ELR (cell line): Measurements from ENCODE around the gene UBALD1.
"Not testable (repeated sequence)": the region's sequence is repeated elsewhere in the genome, so short reads cannot be mapped to it uniquely, and the experiment has no call there.

Source experiments
- DNase-seq: peaks from one replicate; pipeline ENCODE4 v3.0.0-alpha.2; 2015; ENCODE audit warnings: low read depth

Gene UBALD1

DNA sequence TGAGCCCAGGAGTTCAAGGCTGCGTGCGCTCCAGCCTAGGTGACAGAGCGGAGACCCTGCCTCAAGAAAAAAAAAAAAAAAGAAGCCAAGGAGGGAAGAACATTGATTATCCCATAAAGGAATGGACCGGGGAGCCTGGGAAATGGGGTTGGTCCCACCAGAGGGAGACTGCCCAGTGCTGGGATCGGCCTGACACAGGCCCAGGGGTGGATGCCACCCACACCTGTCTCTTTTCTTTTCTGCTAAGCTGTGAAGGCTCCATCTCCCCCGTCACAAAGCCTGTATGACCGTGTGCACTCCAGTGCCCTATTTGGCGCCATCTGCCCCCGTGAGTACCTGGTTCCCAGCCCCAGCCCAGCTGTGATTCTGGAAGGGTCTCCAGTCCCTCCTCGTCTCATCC lies 15.7 kb downstream of the UBALD1 start:
- no peak for DNase-seq

DNA sequence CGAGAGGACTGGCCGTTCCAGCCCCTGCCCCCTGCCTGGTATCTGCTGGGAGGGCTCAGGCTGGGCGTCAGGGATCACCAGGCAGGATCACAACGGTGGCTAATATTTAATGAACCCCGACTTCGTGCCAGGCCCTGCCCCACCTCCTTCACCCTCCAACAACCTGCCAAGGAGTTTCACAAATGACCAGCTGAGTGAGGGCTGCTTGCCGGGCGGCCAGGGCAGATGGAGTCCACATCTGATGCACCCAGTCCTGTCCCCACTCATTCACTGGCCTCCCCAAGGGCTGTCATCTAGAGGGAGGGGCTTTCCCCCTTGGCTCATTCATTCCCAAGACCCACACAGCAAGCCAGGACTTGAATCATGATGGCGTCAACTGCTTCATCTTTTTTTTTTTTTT lies 17.5 kb downstream of the UBALD1 start:
- DNase-seq, result no peak

DNA sequence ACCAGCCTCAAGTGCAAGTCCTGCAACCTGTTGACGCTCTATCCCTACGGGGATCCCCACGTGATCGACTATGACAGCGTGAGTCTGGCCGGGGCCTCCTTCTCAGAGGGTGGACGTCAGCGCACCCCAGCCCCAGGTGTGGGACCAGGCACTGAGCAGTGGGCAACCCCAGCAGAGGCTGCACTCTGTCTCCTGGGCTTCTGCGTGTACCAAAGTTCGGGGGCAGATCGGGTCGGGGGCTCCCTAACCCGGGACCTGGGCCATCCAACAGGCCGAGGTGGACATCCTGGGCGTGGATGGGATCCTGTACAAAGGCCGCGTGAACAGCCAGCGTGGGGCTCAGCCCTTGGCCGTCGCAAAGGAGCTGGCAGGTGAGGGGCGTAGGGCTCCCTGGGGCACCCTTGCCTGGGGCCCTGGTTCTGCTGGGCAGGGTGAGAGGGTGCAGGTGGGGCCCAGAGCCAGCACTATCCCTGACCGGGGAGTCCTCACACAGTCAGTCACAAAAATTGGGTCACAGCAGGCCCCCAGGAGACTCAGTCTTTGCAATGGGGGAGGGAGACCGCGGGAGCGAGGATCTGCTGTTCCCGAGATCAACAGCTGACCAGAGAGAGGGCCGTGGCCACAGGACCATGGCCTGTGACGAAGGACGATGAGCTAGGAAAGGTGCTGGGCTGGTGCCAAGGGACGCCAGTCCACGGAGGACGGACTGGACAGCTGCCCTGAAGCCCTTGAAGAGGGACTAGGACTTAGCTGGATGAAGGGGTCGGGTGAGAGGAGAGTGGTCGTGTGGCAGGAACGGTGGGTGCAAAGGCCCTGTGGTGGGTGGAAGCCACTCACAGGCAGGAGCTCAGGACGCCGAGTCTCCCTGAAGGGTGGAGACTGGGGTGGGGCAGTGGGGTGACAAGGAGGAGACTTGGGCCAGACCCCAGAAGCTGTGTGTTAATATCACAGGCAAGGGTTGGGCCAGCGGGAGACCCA lies 20.0 kb downstream of the UBALD1 start:
- DNase-seq, result no peak

DNA sequence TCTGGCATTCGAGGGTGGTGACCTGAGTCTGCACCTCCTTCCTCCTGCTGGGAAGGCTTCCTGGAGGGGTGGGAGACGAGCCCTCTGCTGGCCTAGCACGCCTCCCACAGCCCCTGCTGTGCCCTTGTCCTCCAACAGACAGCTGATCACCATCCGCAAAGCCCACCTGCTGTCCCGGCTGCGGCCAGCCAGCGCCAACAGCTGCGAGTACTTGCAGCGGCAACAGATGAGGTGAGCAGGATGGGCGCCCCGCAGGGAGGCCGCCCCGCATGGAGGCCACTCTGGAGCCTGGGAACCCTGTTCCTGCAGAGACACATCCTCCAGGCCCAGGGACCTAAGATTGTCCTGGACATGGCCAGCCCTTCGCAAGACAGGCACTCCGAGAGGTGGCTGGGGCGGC lies 21.6 kb downstream of the UBALD1 start:
- no peak for DNase-seq

DNA sequence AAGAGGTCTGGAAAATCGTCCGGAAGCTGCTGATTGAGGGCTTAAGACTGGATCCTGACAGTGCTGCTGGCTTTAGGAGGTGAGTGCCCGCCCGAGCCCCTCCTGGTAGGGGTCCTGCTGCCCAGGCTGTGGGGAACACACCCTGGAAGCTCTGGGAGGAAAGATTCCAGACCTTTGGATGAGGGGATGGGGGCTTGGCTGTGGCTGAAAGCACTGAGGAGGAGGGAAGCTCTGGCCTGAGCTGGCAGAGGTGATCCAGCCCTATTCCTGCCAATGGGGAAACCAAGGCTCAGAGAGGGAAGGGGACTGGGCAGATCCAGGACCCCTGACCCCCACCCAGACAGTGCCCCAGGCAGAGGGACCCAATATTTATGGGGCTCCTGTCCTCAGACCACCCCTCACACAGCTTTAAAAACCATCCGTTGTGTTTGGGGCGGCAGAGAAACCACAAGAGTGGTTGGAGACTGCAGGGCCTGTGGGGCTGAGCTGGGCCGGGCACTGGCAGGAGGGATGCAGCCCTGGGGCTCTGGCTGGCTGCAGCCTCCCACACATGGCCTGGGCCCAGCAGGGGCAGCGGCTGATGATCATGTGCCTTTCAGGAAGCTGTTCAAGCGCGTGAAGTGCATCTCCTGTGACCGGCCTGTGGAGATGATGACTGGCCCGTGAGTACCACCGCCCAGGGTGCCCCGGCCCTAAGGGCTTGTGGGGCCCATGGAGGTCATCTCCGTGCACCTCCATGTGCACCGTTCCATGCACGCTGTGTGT lies 22.8 kb downstream of the UBALD1 start:
- DNase-seq, result no peak

DNA sequence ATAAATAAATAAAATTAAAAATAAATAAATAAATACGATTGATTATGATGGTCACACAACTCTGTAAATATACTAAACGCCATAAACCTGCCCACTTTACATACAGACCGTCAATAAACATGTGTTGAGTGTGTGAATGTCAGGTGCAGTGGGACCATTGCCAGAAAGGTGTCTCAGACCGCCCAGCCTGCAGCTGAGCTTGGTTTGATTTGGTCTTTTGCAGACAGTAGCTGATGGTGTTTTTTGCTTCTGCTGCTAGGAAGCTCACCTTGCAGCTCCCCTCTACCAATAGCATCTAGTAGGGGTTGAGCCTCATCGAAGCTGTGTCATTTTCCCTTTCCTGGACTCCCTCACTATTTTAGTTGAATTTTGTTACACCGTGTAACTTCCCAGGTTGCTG lies 23.5 kb downstream of the UBALD1 start:
- no peak for DNase-seq

DNA sequence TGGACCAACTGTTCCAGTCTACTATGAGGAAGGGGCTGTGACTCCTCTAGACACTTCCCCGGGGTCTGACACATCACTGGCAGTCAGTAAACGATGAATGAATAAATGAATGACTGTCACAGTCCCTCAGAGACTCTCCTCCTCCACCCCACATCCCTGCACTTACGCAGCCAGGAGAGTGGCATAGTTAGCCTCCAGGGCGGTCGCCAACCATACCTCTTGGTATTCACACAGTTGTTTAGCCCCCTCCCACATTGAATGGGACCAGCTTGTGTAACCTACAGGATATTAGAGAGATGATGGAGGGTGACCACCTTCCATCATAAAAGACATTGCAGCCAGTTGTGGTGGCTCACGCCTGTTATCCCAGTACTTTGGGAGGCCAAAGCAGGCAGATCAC lies 25.7 kb downstream of the UBALD1 start:
- no peak for DNase-seq

DNA sequence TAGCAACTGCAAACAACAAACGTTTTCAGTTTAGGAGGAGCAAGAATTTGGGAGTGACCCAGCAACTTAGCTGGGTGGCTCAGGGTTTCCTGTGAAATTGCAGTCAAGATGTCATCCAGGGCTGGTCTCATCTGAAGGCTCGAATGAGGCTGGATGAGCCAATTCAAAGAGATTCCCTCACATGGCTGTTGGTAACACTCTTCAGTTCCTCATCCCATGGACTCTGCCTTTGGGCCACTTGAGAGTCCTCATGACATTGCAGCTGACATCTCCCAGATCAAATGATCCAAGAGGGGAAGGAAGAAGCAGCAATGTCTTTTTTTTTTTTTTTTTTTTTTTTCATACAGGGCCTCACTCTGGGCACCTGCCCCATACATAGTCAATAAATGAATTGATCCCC lies 26.3 kb downstream of the UBALD1 start:
- no peak for DNase-seq

DNA sequence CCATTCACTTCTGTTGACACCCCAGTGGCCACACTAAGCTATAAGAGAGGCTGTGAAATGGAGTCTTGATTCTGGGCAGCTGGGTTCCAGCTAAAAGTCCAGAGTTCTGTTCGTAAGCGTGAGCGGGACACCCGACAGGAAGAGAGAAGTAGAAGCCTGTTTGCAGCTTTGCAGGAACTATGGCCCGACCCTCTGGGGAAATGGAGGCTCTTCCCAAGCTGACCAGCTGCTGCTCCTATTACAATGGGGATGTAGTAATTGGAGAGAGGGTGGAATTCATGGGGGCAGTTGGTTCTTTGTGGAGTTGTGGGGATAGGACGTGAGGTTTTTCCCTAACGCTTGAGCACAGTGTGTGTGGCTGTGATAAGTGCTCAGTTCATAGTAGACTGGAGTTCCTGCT lies 28.4 kb downstream of the UBALD1 start:
- no peak for DNase-seq

DNA sequence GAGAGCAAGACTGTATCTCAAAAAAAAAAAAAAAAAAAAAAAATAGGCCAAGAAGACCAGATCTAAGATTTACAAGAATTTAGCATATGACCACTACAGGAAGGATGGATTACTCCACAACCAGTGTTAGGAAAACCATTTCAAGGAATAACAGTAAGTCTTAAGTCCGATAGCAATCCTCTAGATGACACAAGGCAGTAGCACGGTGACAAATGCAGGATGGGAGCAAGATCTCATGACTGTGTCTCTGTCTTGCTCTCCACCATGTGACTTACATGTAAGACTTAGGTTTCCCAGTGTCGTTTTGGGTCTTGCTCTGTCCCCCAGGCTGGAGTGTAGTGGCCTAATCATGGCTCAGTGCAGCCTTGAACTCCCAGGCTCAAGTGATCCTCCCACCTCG lies 30.8 kb downstream of the UBALD1 start:
- no peak for DNase-seq

DNA sequence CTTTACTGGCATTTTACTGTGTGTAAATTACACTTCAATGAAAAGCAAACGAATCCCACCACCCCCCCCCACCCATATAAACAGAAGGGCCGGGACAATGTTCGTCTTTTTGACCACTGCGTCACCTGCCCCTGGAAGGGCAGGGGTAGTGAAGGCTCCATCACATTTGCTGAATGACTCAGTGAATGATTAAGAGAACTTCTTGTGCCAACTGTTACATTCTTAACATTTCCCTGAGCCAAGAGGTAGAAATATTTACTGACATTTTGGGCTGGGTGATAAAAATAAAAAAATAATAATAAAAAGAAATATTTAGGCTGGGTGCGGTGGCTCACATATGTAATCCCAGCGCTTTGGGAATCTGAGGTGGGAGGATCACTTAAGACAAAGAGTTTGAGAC lies 34.4 kb downstream of the UBALD1 start:
- no peak for DNase-seq

DNA sequence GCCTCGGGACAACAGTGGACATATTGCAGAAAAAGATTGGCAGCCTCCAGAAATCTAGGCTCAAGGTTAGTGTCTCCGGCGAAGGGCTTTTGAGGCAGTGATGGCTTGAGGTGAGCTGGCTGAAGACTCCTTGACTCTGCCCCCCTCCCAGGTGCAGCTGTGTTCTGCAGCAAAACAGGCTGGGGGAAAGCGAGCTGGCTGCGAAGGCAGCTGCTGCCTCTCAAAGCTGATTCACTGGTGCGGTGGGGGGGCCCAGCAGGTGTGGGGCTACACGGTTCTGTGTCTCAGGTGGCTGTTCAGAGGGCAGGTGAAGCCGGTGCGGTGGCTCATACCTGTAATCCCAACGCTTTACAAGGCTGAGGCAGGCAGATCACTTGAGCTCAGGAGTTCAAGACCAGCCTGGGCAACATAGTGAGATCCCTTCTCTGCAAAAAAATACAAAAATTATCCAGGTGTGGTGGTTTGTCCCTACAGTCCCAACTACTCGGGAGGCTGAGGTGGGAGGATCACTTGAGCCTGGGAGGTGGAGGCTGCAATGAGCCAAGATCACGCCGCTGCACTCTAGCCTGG lies 35.6 kb downstream of the UBALD1 start:
- DNase-seq, result no peak

DNA sequence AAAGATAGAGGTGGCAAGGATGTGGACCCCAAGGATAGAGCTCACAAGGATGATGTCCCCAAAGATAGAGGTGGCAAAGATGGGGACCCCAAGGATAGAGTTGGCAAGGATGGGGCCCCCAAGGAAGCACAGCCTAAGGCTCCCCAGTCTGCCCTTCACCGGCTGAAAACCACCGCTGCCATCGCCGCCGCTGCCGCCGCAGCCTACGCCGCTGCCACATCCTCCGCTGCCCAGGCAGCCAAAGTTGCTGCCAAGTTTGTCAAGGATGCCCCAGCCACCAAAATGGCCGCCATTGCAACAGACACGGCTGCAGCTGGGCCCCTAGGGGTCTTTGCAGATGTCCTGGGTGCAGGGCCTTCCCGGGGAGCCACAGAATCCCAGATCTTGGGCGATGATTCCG lies 38.7 kb downstream of the UBALD1 start:
- DNase-seq, result no peak

DNA sequence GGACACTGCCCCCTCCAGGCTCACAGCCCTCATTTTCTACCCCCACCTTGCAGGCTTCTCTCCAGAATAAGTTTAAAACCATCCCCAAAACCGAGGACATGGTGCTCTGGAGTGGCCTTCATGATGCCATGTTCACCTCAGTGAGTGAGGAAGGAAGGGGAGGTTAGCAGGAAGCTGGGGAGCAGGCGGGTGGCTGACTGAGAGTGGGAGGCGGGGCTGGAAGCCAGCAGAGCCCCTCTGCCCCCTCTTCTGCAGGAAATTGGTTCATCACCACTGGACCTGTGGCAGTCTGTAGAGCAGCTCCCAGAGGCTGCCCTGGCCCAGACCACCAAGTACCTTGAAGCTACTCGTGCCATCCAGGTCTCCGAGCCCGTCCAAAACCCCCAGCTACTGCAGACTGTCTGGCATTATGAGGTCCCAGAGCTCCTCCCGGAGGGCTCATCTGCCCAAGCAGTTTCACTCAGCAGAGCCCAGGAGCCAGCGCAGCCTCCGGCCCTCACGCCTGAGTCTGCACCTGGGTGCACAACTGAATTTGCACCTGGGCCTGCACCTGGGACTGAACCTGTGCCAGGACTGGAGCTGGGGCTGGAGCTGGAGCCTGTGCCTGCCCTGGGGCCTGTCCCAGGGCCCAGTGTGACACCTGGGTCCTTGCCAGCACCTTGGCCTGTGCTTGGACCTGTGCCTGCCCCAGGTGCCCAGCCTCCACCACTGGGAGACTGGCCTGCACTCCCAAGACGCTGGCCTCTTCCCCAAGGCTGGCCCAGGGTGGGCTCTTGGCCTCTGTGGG lies 39.6 kb downstream of the UBALD1 start:
- no peak for DNase-seq

DNA sequence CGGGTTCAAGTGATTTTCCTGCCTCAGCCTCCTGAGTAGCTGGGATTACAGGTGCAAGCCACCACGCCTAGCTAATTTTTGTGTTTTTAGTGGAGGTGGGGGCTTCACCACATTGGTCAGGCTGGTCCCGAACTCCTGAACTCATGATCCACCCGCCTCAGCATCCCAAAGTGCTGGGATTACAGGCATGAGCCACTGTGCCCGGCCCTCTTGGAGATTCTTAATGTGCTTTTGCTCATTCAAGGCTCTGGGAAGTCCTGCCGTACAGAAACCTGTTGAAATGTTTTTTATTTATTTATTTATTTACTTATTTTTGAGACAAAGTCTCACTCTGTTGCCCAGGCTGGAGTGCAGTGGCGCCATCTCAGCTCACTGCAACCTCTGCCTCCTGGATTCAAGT lies 40.8 kb downstream of the UBALD1 start:
- not testable (repeated sequence) for DNase-seq

DNA sequence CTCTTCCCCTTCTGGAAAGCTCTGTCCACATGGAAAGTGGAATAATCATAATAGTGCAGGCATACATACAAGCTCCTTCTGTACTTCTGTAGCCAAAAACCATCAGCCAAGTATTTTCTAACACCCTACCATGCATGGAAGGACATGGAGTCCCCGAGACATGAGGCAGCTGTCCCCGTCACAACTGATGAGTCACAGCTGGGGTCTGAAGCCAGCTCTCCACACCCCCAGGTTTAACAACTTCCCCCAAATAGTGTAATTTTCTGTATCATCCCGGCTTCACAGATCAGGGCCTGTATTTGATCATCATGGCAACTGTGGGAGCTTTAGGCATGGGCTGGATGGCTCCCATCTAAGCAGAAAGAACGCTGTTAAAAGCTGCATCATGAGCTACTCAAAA lies 42.0 kb downstream of the UBALD1 start:
- no peak for DNase-seq

DNA sequence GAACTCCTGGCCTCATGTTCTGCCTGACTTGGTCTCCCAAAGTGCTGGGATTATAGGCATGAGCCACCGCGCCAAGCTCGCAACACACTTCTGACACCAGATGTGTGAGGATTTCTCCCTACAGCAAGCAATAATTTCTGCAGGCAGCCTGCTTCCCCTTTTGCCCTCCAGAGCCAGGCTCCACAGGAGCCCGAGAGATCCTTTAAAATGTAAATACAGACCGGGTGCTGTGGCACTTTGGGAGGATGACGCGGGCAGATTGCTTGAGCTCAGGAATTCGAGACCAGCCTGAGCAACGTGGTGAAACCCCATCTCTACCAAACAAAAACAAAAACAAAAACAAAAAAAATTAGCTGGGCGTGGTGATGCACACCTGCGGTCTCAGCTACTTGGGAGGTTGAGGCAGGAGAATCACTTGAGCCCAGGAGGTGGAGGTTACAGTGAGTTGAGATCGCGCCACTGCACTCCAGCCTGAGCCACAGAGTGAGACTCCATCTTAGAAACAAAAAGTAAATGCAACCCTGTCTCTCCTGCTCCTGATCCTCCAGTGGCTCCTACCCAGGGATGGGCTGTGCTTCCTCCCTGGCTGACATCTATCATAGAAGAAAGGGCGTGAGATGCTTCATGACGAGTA lies 43.9 kb downstream of the UBALD1 start:
- no peak for DNase-seq

DNA sequence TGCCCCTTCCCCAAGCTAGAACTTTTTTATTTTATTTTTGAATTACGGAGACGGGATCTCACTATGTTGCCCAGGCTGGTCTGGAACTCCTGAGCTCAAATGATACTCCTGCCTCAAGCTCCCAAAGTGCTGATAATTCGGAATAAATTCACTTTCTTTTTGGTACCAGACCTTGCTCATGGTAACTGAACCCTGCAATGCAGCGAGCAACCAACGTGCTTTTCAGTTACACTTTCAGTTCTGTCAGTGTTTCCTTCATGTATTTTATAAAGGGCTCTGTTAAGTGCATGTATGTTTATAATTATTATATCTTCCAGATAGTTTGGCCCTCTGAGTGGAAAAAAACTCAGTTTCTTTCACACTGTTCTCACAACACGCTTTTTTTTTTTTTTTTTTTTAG lies 44.6 kb downstream of the UBALD1 start:
- no peak for DNase-seq

DNA sequence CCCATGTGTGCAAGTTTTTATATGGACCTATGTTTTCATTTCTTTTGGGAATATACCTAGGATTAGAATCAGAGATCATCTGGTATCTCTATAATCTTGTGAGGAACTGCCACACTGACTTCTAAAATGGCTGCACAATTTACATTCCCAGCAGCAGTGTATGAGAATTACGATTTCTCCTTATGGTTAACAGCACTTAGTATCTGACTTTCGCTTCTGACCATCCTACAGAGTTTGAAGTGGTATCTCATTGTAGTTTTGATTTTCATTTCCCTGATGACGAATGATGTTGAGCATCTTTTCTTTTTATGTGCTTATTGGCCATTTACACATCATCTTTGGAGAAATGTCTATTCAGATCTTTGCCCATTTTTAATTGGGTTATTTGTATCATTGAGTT lies 48.5 kb downstream of the UBALD1 start:
- no peak for DNase-seq

DNA sequence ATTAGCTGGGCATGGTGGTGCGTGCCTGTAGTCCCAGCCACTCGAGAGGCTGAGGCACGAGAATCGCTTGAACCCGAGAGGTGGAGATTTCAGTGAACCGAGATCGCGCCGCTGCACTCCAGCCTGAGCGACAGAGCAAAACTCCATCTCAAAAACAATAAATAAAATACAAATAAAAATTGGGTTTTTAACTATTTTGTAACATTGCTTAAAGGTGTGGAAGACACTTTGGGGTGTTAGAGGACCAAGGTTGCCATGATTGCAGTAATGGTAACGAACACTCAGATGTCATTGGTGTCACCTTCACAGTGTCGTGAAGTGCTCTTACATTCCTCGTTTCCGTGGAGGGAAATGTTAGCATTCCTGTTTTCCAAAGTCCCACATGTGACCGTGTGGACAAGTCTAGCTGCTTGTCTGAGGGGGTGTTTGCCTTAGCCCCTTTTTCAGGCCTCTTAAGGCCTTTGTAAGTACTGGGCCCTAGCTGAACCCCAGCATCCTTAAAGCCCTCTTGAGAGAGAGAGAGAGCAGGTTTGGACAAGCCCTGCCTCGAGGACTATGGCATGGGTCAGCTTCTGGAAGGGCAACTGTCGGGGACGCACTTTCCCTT lies 49.9 kb downstream of the UBALD1 start:
- no peak for DNase-seq

DNA sequence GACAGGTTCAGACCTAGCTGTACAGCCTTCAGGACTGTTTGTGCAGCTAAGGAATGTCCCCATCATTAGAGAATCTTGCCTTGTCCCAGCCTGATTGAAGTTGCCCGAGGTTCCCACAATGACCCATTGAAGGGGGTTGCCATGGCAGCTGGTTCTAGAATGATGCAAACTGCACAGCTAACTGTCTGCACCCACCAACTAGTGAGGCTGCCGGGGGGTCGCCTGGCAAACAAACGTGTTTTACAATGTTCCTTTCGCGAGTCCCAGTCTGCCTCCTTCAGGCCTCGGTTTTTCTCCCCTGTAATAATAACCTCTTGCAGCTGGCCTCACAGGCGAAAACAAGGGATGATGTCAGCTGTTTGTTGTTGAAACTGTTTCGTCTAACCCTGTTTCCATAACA lies 53.1 kb downstream of the UBALD1 start:
- DNase-seq, result no peak
